Stimulated activated CD4-positive, alpha-beta T cell treated with anti-CD3 and anti-CD28 coated beads, Interleukin-15, amount 100 ng/mL, for 1 hour (primary cell): ENCODE data around the gene ADGRD1.

Experiments
- DNase-seq, 2 donors: peaks; one replicate each; pipeline ENCODE4 v3.0.0-alpha.2; 2020; ENCODE audit warnings: low read depth in 1 of 2, low spot score in 1 of 2

Gene ADGRD1

DNA sequence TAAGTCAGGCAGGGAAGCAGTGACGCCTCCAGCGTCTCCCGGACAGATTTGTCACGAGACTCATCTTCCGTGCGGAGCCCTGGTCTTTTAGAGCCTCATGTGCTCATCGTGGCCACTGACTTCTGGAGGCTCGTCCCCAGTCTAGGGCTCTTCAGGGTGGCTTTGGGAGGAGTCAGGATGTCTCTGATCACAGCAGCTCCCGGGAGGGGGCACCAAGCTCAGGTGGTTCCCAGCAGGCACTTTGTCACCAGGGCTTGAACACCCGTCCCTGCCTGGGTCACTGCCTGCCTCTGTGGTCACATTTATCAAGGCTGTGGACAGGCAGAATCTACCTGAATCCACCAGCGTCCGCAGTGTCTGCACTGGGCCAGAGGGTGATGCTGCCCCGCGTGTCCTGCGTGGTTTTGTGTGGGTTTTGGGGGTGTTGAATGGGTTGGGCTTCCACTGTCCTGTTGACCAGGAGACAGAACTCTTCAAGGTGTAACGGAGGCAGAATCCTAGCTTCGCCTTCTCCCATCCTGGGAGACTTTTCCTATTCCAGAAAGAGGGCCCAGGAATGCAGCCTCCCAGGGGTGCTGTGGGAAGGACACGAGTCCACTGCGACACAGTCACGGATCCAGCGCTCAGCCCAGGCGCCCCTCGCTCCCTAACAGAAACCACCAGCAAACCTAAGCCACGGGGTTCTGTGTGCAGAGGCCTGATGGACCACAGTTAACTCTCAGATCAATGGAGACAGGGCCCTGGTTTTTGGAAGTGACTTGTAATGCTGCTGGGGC lies 132.3 kb downstream of the ADGRD1 start:
- DNase-seq, result no peak

DNA sequence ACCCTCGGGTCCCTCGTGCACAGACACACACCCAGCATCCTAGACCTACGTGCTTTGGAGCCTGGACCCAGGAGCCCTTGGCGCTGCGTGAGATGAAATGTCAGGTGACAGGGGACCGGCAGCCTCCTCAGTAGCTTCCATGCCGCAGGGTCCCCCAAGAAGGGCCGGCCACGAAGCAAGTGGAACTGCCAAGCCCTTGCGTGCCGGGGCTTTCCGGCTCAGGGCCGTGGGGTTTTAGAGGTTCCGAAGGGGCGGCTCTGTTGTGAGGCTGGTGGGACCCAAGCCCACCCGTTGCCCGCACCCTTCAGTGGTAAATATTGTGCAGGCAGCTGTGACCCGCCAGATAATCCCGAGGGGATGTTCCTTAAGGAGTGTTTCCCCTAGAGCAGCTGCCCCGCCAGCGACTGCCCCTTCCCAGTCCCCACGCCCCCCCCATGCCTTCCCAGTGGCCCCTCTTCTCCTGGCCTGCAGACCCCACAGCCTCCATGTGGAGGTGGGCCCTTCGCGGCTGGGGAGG lies 133.7 kb downstream of the ADGRD1 start:
- no peak for DNase-seq

DNA sequence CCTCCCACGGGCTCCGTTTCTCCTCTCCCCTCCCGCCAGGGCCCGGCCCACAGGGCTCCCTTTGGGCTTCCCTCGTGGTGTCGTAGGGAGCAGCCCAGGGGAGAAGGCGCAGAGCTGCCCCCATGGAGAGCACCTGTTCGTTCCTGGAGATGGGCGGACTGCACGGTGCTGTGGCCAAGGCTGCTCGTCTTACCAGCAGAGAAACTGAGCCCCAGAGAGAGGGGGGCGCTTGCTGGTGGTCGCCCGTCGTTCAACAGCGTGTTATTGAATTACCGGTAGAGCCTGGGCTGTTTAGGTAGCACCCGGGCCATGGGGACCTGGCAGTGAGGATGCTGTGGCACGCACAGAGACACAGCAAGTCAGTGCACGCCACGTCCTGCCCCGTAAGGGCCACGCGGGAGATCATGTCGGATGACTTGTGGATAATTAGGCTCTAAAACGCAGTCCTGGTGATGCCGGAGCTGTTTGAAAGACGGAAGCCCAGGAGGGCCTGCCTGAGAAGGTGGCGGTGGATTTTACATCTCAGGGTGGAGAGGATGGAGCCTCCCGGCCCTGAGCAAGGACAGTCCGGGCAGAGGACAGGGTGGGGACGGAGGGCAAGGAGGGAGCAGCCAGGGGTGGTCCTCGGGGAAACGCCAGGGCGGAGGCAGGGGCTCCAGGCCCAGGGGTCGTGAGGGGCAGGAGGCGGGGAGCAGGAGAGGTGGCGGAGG lies 134.4 kb downstream of the ADGRD1 start:
- no peak for DNase-seq

DNA sequence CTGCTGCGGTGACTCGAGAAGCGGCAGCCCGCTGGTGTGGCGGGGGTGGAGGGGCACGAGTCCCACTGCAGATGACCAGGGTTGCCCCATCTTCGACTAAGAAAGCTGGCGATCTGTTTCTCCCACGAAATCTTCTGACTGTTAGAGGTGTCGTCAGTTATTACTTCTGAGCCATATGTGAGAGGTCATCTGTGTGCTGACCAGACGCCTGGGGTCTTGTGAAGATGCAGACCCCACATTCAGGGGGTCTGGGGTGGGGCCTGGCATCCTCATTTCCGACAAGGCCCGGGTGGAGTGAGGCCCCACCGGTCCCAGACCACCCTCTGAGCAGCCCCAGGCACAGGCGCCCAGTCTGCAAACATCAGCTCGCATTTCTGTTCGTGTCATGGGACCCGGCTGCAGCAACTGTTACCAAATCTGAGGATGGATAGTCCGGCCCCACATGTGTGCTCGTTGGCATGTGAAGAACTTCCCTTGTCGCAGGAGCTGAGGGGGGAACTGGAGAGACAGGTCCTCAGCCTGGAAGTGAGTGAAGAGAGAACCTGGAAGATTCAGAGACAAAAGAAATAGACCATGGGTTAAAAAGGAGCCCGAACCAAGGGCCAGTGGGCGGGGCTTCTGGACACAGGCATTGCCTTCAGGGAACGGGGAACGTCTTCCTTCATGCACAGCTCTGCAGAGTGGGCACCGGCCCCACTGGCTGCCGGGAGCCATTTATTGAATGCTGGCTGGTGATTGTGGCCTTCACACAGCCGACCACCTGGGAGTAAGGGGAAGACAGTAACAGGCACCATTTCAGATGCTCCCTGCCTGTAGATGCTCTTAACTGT lies 135.2 kb downstream of the ADGRD1 start:
- DNase-seq, result no peak

- DNase-seq, result no peak
Measured at GRCh38 chr12:131089531-131090273, 136.0 kb downstream of the ADGRD1 start.

DNA sequence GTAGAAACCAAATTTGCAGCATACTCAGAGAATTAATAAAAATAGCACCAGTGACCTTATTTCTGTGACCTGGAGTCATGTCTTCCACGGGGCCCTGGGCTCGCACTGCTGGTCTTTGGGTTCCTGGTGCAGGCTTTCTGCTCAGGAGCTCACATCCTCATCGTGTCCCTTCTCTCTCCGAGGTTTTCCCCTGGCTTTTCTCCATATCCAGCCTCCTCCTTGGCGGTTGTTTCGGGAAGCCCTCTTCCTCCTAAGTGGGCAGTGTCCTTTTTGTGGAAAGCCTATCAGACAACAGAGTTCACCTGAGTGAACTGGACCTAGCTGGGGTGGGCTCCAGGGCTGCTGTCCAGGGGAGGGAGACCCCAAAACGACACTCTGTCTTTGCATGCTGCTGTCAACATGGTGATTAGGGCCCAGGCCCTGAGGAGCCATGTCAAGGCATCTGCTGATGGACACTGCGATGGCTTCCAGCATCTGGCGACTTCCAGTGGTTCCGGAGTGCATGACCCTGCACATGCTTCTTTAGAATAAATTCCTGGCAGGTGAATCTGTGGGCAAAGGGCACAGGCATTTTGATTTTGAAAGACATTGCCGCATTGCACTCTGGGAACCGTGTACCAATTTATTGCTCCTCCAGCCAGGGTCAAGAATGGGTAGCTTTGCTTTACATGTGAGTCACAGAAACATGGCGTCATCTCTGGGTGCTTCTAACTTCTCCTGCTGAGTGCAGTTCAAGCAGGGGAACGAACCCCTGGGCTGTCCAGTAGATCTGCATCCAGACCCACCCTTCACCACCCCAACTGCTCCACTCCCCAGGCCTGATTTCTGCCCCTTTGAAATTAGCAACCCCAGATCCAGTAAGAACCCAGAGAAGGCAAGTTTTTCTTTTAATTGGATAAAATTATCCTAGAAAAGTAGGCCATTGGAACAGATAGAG lies 136.8 kb downstream of the ADGRD1 start:
- DNase-seq, result no peak

DNA sequence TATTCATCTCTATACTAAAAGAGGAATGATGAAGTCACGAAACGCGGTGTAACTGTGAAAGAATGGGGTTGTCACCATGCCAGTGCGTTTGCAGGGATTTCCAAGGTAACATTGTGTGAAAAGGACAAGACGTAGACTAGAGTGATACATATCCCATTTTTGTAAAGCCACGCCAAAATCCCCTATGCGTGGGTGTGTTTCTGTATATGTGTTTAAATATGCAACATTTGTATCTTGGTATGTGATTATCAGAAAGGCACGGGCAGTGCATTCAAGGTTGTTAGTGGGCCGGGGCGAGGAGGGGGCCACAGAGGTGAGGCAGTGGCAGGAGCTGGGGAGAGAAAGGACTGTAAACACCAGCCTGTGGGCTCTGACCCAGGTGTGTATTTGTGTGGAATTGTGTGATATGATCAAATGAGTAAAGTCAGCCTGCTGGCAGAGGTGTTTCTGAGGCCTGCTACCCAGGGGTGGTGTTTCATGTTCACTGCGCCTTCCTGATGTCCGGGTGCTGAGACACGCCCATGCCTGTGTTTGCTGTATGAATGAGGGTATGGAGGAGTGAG lies 137.8 kb downstream of the ADGRD1 start:
- no peak for DNase-seq

- DNase-seq, result no peak
Measured at GRCh38 chr12:131091976-131092691, 138.4 kb downstream of the ADGRD1 start.

DNA sequence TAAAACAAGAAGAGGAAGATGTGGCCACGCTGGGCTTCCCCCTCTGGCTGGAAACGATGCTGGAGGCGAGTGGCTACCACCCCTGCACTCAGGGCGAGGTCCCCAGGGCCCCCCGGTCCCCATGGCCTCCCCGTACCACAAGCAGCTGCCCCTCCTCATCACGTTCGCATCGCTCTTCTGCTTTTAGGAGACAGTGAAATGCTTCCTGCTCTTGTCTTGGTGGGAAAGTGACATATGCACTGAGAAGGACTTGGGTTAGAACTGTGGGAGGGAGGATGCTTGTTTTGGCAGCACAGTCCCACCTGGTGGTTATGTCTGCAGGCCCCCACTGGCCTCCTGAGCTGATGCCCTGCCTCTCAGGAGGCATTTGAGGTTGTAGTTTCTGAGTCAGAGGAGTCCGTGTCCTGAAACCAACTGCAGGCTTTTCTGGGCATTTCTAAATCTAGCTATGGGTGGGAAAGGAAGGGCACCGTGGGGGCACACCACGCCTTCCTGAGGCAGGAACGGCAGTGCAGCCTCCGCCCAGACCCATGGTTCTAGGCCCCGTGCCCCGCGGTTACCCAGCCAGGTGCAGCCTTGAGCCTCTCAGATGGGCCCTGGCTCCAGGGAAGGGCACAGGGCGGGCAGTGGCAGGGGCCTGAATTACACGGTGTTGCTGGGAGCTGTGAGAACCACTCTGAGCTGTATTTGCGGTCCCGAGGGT lies 139.3 kb downstream of the ADGRD1 start:
- no peak for DNase-seq

GRCh38 chr12:131093604-131093955 lies 139.9 kb downstream of the ADGRD1 start:
- DNase-seq, result no peak

DNA sequence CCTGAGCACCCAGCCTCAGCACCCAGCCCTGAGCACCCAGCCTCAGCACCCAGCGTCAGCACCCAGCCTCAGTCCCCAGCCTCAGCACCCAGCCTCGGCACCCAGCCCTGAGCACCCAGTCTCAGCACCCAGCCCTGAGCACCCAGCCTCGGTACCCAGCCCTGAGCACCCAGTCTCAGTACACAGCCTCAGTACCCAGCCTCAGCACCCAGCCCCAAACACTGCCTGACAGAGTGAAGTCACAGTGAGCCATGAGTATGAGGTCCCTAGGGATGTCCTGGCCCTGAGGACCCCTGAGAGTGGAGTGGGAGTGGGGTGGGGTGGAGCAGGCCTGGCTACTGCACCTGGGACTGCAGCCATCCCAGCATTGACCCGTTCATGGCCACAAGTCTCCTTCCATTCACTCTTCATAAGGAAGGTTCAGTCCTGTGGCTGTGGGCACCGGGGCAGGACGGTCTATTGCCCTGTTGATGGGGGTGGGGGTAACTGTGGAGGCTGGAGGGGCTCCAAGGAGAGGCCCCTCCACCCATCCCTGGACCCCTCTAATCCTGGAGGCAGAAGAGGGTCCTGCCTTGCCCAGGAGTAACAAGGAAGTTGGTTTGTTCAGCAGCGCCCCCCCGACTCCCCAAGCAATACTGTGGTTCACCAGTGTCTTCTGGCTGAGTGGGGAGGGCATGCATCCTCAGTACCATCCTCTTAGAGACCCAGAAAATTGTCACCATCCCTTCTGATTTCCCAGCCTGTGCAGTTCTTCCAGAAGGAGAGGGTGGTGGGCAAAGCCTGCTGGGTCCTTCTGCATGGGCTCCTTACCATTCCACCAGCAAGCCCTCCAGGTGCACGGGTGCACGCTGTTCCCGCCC lies 140.5 kb downstream of the ADGRD1 start:
- DNase-seq, result no peak

- no peak for DNase-seq
Measured at GRCh38 chr12:131094831-131095805, 141.4 kb downstream of the ADGRD1 start.

GRCh38 chr12:131095826-131096680 lies 142.3 kb downstream of the ADGRD1 start:
- no peak for DNase-seq

DNA sequence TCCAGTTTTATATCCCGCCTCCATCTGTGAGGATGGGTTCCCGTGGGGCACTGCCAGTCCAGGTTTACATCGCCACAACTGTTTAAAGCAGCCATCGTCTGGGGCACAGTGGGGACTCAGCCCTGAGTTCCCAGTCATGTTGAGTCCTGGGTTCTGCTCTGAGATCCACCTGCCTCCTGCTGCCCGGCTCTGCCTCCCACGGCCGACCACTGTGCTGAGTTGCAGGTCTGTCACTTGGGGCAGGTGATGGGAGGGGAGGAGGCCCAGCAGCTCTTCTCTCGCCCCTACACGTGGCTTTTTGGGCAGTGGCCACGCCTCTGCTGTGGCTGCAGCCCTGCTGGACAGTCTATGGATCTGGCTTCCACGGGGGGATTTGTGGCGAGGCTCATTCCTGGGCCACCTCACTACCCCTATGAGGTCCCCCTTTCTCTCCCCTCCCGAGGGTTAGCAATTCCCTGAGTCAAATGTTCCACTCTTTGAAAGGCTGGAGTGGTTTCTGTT lies 143.0 kb downstream of the ADGRD1 start:
- no peak for DNase-seq
